MM.1S (cell line): ENCODE results near the gene RNF38.

ENCODE experiments used
- CTCF ChIP-seq: fragments of 300-600 bp; sonication (generic); IDR thresholded peaks from 2 replicates; pipeline ENCODE4 v1.5.1; 2016; ENCODE audit warnings: antibody characterized with exemption, low read length, mixed read lengths
- EZH2 ChIP-seq: fragments of 300-600 bp; sonication (generic); optimal IDR thresholded peaks from 2 replicates; pipeline ENCODE3; 2017; ENCODE audit warnings: low read depth, mild to moderate bottlenecking, antibody characterized with exemption, low read length, mixed read lengths

DNA sequence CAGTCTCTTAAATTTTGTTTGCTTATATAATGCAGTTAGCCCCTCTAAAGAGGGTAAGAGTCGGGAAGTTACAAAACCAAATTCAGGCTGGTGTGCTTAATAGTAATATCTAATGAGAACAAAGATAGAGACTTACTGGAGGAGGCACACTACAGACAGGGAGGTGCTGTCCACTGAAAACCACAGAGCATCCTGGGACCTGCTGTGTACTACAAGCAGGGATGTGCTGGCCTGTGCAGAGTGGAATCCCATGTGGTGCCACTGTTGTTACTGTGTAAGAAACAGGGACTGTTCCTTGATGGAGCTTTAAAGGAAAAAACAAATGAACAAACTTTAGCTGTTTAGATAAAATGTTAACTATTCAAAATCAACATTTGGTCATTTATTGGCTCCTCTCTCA is 42.4 kb downstream of the RNF38 start:
- TF ChIP-seq CTCF (no peak), EZH2 (no peak)
